SK-N-SH (cell line): ENCODE data around the gene P2RY11.

Experiments
- EP300 ChIP-seq, 2 experiments: IDR thresholded peaks; 2 replicates each; pipeline versions ENCODE4 v1.4.0 to v1.6.1; 2012; ENCODE audit warnings: borderline replicate concordance in 1 of 2, low read depth in 1 of 2, low read length in 1 of 2
- FOXJ3 ChIP-seq: sonication (generic); formaldehyde crosslinking; IDR thresholded peaks from 2 replicates; pipeline ENCODE4 v1.5.1; 2020; ENCODE audit warnings: mild to moderate bottlenecking, missing genetic modification reagents
- GATA2 ChIP-seq: sonication (generic); formaldehyde crosslinking; IDR thresholded peaks from 2 replicates; pipeline ENCODE4 v1.5.0; 2020; ENCODE audit warnings: mild to moderate bottlenecking, missing genetic modification reagents
- MEF2A ChIP-seq: IDR thresholded peaks from 2 replicates; pipeline ENCODE4 v1.4.0; 2012; ENCODE audit warnings: low read depth, borderline replicate concordance
- NRF1 ChIP-seq: IDR thresholded peaks from 2 replicates; pipeline ENCODE4 v1.6.1; 2012; ENCODE audit warnings: low read depth, mild to moderate bottlenecking, low read length
- RAD21 ChIP-seq: IDR thresholded peaks from 2 replicates; pipeline ENCODE4 v1.6.1; 2012; ENCODE audit warnings: mild to moderate bottlenecking, low read length
- TF ChIP-seq, protein P1 (sequence below): fragments of 200-600 bp; sonication (generic); IDR thresholded peaks from 2 replicates; pipeline ENCODE4 v1.6.1; 2017; ENCODE audit warnings: antibody characterized with exemption, mild to moderate bottlenecking, moderate library complexity
- TF ChIP-seq, protein P2 (sequence below): IDR thresholded peaks from 2 replicates; pipeline ENCODE4 v1.6.1; 2012; ENCODE audit warnings: mild to moderate bottlenecking, low read depth, low read length, moderate library complexity
- TF ChIP-seq, protein P3 (sequence below): IDR thresholded peaks from 2 replicates; pipeline ENCODE4 v1.4.0; 2012; ENCODE audit warnings: low read depth, borderline replicate concordance
- TF ChIP-seq, protein P4 (sequence below): IDR thresholded peaks from 2 replicates; pipeline ENCODE4; 2012
- TF ChIP-seq, protein P5 (sequence below): IDR thresholded peaks from 2 replicates; pipeline ENCODE4 v1.4.0; 2012; ENCODE audit warnings: low read depth
- TF ChIP-seq, protein P6 (sequence below): IDR thresholded peaks from 2 replicates; pipeline ENCODE4 v1.4.0; 2012; ENCODE audit warnings: low read depth, borderline replicate concordance

DNA sequence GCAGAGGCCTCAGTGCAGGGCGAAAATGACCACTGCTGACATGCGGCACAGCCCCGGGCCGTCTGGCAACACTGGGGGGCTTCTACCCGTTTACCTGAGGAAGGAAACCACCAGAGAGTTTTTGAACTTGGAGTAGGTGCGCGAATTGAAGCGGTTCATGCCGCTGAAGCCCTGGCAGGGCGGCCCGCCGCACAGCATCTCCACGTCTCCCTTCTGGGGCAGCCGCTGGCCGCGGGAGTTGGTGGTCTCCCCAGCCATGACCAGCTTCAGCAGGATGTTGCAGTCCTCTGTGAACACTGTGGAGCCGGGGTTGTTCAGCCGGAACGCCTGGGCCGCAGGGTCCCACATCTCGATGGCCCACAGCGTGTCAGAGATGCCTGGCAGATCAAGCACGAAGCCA is 28.5 kb downstream of the P2RY11 start:
- TF ChIP-seq GATA2 (CRISPR knock-in tag) (no peak), MEF2A (no peak), NRF1 (no peak), EP300 (IDR thresholded peaks at IDR 0.05; ENCODE audit: borderline replicate concordance in 1 of 2, low read depth in 1 of 2, low read length in 1 of 2) (no peak), FOXJ3 (CRISPR knock-in tag) (no peak), RAD21 (no peak)
- TF ChIP-seq, protein P1, sequence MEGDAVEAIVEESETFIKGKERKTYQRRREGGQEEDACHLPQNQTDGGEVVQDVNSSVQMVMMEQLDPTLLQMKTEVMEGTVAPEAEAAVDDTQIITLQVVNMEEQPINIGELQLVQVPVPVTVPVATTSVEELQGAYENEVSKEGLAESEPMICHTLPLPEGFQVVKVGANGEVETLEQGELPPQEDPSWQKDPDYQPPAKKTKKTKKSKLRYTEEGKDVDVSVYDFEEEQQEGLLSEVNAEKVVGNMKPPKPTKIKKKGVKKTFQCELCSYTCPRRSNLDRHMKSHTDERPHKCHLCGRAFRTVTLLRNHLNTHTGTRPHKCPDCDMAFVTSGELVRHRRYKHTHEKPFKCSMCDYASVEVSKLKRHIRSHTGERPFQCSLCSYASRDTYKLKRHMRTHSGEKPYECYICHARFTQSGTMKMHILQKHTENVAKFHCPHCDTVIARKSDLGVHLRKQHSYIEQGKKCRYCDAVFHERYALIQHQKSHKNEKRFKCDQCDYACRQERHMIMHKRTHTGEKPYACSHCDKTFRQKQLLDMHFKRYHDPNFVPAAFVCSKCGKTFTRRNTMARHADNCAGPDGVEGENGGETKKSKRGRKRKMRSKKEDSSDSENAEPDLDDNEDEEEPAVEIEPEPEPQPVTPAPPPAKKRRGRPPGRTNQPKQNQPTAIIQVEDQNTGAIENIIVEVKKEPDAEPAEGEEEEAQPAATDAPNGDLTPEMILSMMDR: no peak
- TF ChIP-seq, protein P2, sequence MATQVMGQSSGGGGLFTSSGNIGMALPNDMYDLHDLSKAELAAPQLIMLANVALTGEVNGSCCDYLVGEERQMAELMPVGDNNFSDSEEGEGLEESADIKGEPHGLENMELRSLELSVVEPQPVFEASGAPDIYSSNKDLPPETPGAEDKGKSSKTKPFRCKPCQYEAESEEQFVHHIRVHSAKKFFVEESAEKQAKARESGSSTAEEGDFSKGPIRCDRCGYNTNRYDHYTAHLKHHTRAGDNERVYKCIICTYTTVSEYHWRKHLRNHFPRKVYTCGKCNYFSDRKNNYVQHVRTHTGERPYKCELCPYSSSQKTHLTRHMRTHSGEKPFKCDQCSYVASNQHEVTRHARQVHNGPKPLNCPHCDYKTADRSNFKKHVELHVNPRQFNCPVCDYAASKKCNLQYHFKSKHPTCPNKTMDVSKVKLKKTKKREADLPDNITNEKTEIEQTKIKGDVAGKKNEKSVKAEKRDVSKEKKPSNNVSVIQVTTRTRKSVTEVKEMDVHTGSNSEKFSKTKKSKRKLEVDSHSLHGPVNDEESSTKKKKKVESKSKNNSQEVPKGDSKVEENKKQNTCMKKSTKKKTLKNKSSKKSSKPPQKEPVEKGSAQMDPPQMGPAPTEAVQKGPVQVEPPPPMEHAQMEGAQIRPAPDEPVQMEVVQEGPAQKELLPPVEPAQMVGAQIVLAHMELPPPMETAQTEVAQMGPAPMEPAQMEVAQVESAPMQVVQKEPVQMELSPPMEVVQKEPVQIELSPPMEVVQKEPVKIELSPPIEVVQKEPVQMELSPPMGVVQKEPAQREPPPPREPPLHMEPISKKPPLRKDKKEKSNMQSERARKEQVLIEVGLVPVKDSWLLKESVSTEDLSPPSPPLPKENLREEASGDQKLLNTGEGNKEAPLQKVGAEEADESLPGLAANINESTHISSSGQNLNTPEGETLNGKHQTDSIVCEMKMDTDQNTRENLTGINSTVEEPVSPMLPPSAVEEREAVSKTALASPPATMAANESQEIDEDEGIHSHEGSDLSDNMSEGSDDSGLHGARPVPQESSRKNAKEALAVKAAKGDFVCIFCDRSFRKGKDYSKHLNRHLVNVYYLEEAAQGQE: no peak
- TF ChIP-seq, protein P3, sequence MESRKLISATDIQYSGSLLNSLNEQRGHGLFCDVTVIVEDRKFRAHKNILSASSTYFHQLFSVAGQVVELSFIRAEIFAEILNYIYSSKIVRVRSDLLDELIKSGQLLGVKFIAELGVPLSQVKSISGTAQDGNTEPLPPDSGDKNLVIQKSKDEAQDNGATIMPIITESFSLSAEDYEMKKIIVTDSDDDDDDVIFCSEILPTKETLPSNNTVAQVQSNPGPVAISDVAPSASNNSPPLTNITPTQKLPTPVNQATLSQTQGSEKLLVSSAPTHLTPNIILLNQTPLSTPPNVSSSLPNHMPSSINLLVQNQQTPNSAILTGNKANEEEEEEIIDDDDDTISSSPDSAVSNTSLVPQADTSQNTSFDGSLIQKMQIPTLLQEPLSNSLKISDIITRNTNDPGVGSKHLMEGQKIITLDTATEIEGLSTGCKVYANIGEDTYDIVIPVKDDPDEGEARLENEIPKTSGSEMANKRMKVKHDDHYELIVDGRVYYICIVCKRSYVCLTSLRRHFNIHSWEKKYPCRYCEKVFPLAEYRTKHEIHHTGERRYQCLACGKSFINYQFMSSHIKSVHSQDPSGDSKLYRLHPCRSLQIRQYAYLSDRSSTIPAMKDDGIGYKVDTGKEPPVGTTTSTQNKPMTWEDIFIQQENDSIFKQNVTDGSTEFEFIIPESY: no peak
- TF ChIP-seq, protein P4, sequence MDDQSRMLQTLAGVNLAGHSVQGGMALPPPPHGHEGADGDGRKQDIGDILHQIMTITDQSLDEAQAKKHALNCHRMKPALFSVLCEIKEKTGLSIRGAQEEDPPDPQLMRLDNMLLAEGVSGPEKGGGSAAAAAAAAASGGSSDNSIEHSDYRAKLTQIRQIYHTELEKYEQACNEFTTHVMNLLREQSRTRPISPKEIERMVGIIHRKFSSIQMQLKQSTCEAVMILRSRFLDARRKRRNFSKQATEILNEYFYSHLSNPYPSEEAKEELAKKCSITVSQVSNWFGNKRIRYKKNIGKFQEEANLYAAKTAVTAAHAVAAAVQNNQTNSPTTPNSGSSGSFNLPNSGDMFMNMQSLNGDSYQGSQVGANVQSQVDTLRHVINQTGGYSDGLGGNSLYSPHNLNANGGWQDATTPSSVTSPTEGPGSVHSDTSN: no peak
- TF ChIP-seq, protein P5, sequence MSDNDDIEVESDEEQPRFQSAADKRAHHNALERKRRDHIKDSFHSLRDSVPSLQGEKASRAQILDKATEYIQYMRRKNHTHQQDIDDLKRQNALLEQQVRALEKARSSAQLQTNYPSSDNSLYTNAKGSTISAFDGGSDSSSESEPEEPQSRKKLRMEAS: no peak
- TF ChIP-seq, protein P6, sequence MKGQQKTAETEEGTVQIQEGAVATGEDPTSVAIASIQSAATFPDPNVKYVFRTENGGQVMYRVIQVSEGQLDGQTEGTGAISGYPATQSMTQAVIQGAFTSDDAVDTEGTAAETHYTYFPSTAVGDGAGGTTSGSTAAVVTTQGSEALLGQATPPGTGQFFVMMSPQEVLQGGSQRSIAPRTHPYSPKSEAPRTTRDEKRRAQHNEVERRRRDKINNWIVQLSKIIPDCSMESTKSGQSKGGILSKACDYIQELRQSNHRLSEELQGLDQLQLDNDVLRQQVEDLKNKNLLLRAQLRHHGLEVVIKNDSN: no peak
